Measurements from ENCODE around the gene GADD45B. TPM values are rescaled to one million over a fixed set of nuclear protein-coding genes. Genes with fewer than 3 reads are reported as not detected.

The GADD45B gene
- total and polyA plus RNA-seq, 4 experiments from 2014 or later: 44.9 to 94.4 (median 88.3) TPM

DNA sequence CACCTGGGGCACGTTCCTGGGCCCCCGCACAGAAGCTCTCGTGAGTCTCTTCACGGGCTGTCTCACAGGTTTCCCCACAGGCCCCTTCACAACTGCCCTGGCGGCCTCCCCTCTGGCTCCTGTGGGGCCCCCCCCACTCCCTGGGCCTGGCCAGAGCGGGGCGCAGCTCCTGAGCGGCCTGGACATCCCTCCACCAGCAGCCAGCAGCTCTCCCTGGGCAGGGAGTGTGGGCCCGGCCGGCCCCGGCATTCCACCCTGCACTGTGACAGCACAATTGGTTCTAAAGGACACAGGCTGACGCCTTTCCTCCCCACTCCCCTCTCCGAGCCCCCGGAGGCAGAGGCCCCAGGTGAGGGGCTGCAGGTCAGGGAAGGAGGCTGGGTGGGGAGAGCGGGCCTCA is 39.0 kb upstream of the GADD45B start:
- H3K4me1 Mint-ChIP-seq: peaks cover 0 to 7% (median 4%) of the 10 kb centered on the region in 4 donors

DNA sequence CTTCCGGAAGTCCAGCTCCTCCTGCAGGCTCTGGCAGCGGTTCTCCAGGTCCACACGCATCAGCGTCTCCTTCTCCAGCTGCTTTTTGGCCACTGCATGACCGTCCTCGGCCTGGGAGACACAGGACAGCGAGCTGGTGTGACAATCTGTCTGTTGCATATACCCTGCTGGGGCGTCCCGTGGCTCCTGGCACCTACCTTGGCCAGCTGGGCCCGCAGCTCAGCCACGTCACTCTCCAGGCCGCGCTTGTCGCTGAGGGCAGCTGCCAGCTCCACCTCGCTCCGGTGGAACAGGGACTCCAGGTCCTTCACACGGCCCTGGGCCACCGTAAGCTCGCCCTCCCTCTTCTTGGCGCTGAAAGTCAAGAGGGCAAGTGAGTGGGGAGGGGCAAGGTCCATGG is 37.7 kb upstream of the GADD45B start:
- Mint-ChIP-seq H3K4me1 (peaks cover 0 to 7% (median 4%) of the 10 kb centered on the region in 4 donors), H3K36me3 (peaks cover 4 to 19% of the 10 kb centered on the region in 2 donors), H3K4me3 (no peak overlapping the region), H3K27ac (no peak overlapping the region), H3K27me3 (no peaks in the 10 kb centered on the region), H3K9me3 (no peaks in the 10 kb centered on the region)
- no peaks in the 10 kb centered on the region for H3K4me1 ChIP-seq (ENCODE audit: insufficient read depth, low read length)
- ChIA-PET POLR2A (ENCODE audit: partially characterized antibody) (no interaction called here), CTCF (ENCODE audit: partially characterized antibody) (no interaction called here)
- no peaks in the 10 kb centered on the region for H3K27me3 ChIP-seq (ENCODE audit: insufficient read depth, low read length)
- H3K4me3 ChIP-seq (ENCODE audit: low read length in 2 of 2): no peak overlapping the region
- H3K27ac ChIP-seq (ENCODE audit: low read depth, low read length): no peak overlapping the region
- H3K36me3 ChIP-seq (ENCODE audit: insufficient read depth, low read length): peaks cover 9% of the 10 kb centered on the region
- DNase-seq: no peak
- no peaks in the 10 kb centered on the region for H3K9me3 ChIP-seq (ENCODE audit: control insufficient read depth in 1 of 2, low read length in 2 of 2)
- intact Hi-C loops (cut with micrococcal nuclease): no loop called here

More for the DNA sequence above, 39.0 kb upstream of the GADD45B start:
- Histone ChIP-seq H3K36me3 (ENCODE audit: insufficient read depth, low read length) (peaks cover 9% of the 10 kb centered on the region), H3K9me3 (ENCODE audit: control insufficient read depth in 1 of 2, low read length in 2 of 2) (no peaks in the 10 kb centered on the region), H3K4me3 (ENCODE audit: low read length in 2 of 2) (no peak overlapping the region), H3K27me3 (ENCODE audit: insufficient read depth, low read length) (no peaks in the 10 kb centered on the region), H3K4me1 (ENCODE audit: insufficient read depth, low read length) (no peaks in the 10 kb centered on the region), H3K27ac (ENCODE audit: low read depth, low read length) (no peak overlapping the region)
- peaks cover 4 to 15% of the 10 kb centered on the region in 2 donors for H3K36me3 Mint-ChIP-seq
- ChIA-PET POLR2A (ENCODE audit: partially characterized antibody) (no interaction called here), CTCF (ENCODE audit: partially characterized antibody) (no interaction called here)
- H3K27ac Mint-ChIP-seq: no peak overlapping the region
- H3K9me3 Mint-ChIP-seq: no peaks in the 10 kb centered on the region
- intact Hi-C loops (cut with micrococcal nuclease): no loop called here
- no peak overlapping the region for H3K4me3 Mint-ChIP-seq
- H3K27me3 Mint-ChIP-seq: no peaks in the 10 kb centered on the region
- no peak for DNase-seq

DNA sequence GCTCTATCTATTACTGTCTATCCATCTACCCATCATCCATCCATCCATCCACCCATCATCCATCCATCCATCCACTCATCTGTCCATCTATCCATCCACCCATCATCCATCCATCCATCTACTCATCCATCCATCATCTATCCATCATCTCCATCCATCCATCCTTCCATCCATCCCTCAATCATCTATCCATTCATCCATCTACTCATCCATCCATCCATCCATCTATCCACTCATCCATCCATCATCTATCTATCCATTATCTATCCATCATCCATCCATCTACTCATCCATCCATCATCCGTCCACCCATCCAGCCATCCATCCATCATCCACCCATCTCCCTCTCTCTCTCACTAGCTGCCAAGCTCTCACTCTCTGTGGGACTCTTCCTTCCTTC is 35.4 kb upstream of the GADD45B start:
- Histone ChIP-seq H3K9me3 (ENCODE audit: control insufficient read depth in 1 of 2, low read length in 2 of 2) (no peaks in the 10 kb centered on the region), H3K27ac (ENCODE audit: low read depth, low read length) (no peak overlapping the region), H3K36me3 (ENCODE audit: insufficient read depth, low read length) (peaks cover 9% of the 10 kb centered on the region), H3K4me3 (ENCODE audit: low read length in 2 of 2) (no peak overlapping the region), H3K27me3 (ENCODE audit: insufficient read depth, low read length) (no peaks in the 10 kb centered on the region), H3K4me1 (ENCODE audit: insufficient read depth, low read length) (no peaks in the 10 kb centered on the region)
- no peak overlapping the region for H3K4me3 Mint-ChIP-seq
- intact Hi-C loops (cut with micrococcal nuclease): no loop called here
- POLR2A ChIA-PET (ENCODE audit: partially characterized antibody): no interaction called here
- peaks cover 0 to 11% (median 5%) of the 10 kb centered on the region in 4 donors for H3K4me1 Mint-ChIP-seq
- H3K36me3 Mint-ChIP-seq: peaks cover 0 to 23% of the 10 kb centered on the region in 2 donors
- no peak for DNase-seq
- peak overlapping the region in 4 of 7 donors; percentile 5 to 33 (median 8) for H3K27ac Mint-ChIP-seq
- no peaks in the 10 kb centered on the region for H3K9me3 Mint-ChIP-seq
- CTCF ChIA-PET (ENCODE audit: partially characterized antibody): no interaction called here
- H3K27me3 Mint-ChIP-seq: no peaks in the 10 kb centered on the region

DNA sequence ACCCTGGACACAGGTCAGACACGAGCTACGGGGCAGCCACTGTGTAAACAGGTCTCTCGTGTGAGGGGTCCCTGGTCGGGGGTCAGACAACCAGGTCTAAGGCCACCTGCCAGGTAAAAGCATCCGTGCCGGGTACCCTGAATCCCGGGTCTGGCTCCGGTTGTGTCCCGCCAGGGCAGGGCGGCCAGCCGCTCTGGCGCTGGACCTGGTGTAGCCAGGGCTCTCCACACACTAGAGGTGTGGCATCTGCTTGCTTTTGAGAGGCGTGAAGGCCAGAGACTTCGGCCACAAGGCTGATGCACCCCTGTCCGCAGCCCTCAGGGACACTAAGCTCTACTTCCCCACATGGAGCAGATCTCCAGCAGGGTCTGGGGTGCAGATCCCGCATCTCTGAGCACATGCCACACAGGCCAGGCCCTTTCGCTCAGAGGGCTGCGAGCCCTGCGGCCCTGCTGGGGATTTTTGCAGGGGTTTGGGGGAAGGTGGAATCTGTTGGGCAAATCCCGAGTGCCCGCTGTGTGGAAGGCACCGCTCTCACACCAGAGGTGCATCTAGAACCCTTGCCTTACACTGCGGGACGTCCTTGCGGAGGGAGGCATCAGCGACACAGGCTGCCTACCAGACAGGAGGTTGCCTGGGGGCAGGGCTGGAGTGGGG is 34.7 kb upstream of the GADD45B start:
- Histone ChIP-seq H3K27me3 (ENCODE audit: insufficient read depth, low read length) (no peaks in the 10 kb centered on the region), H3K9me3 (ENCODE audit: control insufficient read depth in 1 of 2, low read length in 2 of 2) (no peaks in the 10 kb centered on the region), H3K36me3 (ENCODE audit: insufficient read depth, low read length) (peaks cover 9% of the 10 kb centered on the region), H3K4me1 (ENCODE audit: insufficient read depth, low read length) (peaks cover under 1% of the 10 kb centered on the region), H3K4me3 (ENCODE audit: low read length in 2 of 2) (no peak overlapping the region), H3K27ac (ENCODE audit: low read depth, low read length) (no peak overlapping the region)
- DNase-seq: no peak
- CTCF ChIA-PET (ENCODE audit: partially characterized antibody): no interaction called here
- Mint-ChIP-seq H3K4me3 (no peak overlapping the region), H3K36me3 (peaks cover 0 to 22% of the 10 kb centered on the region in 2 donors), H3K27me3 (no peaks in the 10 kb centered on the region), H3K27ac (no peak overlapping the region), H3K9me3 (no peaks in the 10 kb centered on the region), H3K4me1 (peaks cover 0 to 11% (median 5%) of the 10 kb centered on the region in 4 donors)
- intact Hi-C loops (cut with micrococcal nuclease): no loop called here
- POLR2A ChIA-PET (ENCODE audit: partially characterized antibody): interaction anchor here (0.8 kb wide), 1 partner anchor 375 kb away, joined by 3 read pairs; no protein-coding TSS in a partner anchor

DNA sequence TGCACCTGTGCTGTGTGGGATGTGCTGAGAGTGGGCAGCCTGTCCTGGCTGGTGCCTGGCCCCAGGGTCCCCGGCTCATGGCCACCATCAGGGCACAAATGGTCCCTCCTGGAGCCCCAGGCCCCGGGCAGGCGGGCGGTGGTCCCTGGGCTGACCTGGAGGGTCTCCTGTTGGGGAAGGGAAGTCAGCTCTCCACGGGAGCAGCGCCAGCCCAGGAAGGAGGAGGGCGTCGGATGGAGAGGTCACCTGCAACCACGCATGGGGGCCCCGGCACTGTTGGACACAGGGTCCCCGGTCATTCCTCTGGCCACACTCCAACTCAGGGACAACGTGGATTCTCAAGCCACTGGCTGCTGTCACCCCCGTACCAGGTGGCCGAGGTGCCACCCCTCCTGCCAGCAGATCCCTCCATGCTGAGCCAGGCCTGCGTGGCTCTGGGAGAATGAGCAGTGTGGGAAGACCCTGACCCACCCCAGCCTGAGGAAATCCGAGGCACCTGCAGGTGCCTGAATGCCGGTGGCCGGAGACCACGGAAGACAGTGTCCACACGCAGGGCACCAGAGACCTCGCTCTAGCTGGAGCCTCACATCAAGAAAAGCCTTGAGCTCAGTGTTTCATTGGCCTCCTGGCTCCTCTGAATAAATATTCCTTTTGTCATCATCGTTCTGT is 32.7 kb upstream of the GADD45B start:
- H3K27ac ChIP-seq (ENCODE audit: low read depth, low read length): no peak overlapping the region
- no peaks in the 10 kb centered on the region for H3K9me3 ChIP-seq (ENCODE audit: control insufficient read depth in 1 of 2, low read length in 2 of 2)
- no peaks in the 10 kb centered on the region for H3K9me3 Mint-ChIP-seq
- H3K4me3 Mint-ChIP-seq: no peak overlapping the region
- DNase-seq: no peak
- no peak overlapping the region for H3K4me3 ChIP-seq (ENCODE audit: low read length in 2 of 2)
- POLR2A ChIA-PET (ENCODE audit: partially characterized antibody): no interaction called here
- peaks cover 0 to 19% of the 10 kb centered on the region in 2 donors for H3K36me3 Mint-ChIP-seq
- H3K36me3 ChIP-seq (ENCODE audit: insufficient read depth, low read length): peaks cover 1% of the 10 kb centered on the region
- H3K27me3 Mint-ChIP-seq: no peaks in the 10 kb centered on the region
- CTCF ChIA-PET (ENCODE audit: partially characterized antibody): no interaction called here
- H3K27me3 ChIP-seq (ENCODE audit: insufficient read depth, low read length): no peaks in the 10 kb centered on the region
- peaks cover 7 to 23% (median 9%) of the 10 kb centered on the region in 4 donors for H3K4me1 Mint-ChIP-seq
- H3K4me1 ChIP-seq (ENCODE audit: insufficient read depth, low read length): peaks cover 5% of the 10 kb centered on the region
- intact Hi-C loops (cut with micrococcal nuclease): no loop called here
- H3K27ac Mint-ChIP-seq: peak overlapping the region in 2 of 7 donors; percentile 19 to 83

DNA sequence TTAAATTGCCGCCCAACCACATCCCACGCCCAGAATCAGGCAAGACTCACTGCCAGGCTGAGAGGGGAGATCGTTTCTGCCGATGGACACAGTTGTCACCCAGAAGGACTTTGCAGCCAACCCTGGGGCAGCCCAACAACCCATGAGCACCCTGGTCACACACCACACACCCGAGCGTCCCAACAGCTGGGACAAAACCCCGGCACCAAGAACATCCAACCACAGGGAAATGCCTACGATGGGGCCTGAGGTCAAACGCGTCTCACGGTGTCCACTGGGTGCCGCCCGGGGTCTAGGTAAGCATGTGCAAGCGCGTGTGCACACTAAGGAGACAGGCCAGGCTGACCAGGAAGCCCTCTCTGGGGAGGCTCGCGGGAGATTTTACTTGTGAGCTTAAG is 32.1 kb upstream of the GADD45B start:
- Histone ChIP-seq H3K27me3 (ENCODE audit: insufficient read depth, low read length) (no peaks in the 10 kb centered on the region), H3K4me3 (ENCODE audit: low read length in 2 of 2) (no peak overlapping the region), H3K9me3 (ENCODE audit: control insufficient read depth in 1 of 2, low read length in 2 of 2) (no peaks in the 10 kb centered on the region), H3K36me3 (ENCODE audit: insufficient read depth, low read length) (no peaks in the 10 kb centered on the region), H3K4me1 (ENCODE audit: insufficient read depth, low read length) (peaks cover 5% of the 10 kb centered on the region), H3K27ac (ENCODE audit: low read depth, low read length) (no peak overlapping the region)
- intact Hi-C loops (cut with micrococcal nuclease): no loop called here
- Mint-ChIP-seq H3K36me3 (peaks cover 0 to 19% of the 10 kb centered on the region in 2 donors), H3K4me3 (no peak overlapping the region), H3K4me1 (peaks cover 7 to 23% (median 9%) of the 10 kb centered on the region in 4 donors), H3K9me3 (no peaks in the 10 kb centered on the region), H3K27ac (peak overlapping the region in 2 of 7 donors; percentile 19 to 83), H3K27me3 (no peaks in the 10 kb centered on the region)
- no peak for DNase-seq
- POLR2A ChIA-PET (ENCODE audit: partially characterized antibody): no interaction called here
- CTCF ChIA-PET (ENCODE audit: partially characterized antibody): no interaction called here

DNA sequence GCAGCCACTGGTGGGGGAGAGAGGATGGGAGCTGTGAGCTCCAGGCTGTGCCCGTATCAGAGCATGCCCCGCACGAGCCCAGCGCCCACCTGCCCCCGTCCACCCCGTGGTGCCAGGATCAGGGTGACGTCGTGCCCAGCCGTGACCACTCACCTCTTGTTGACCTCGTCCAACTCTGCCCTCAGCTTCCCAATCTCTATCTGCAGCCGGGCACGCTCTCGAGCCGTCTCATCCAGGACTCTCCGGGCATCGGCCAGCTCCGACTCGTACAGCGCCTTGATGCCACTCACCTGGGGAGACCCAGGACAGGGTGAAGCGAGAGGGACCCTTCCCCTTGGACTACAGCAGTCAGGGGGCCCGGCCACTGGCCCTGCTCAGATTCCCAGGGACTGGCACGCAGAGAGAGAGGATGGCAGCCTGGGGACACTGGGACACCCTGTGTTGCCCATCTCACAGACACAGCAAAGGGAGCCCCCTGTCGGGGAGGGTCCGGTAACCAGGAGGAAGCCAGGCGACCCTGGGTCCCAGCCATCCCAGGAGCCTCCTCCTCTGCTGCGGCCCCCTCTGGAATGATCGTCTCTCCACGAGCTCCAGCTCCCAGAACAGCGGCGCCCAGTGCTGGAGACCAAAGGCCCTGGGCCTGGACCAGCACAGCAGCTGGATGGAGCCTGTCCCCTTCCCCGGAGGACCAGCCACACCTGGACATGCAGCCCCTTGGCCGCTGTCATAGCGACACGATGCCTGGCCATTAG is 31.5 kb upstream of the GADD45B start:
- Mint-ChIP-seq H3K27ac (peak overlapping the region in 1 of 7 donors; percentile 72), H3K9me3 (no peaks in the 10 kb centered on the region), H3K27me3 (no peaks in the 10 kb centered on the region), H3K4me3 (no peak overlapping the region), H3K36me3 (peaks cover 0 to 19% of the 10 kb centered on the region in 2 donors), H3K4me1 (peaks cover 7 to 23% (median 10%) of the 10 kb centered on the region in 4 donors)
- CTCF ChIA-PET (ENCODE audit: partially characterized antibody): no interaction called here
- H3K4me1 ChIP-seq (ENCODE audit: insufficient read depth, low read length): peaks cover 5% of the 10 kb centered on the region
- no peaks in the 10 kb centered on the region for H3K36me3 ChIP-seq (ENCODE audit: insufficient read depth, low read length)
- no peaks in the 10 kb centered on the region for H3K27me3 ChIP-seq (ENCODE audit: insufficient read depth, low read length)
- no peaks in the 10 kb centered on the region for H3K9me3 ChIP-seq (ENCODE audit: control insufficient read depth in 1 of 2, low read length in 2 of 2)
- H3K27ac ChIP-seq (ENCODE audit: low read depth, low read length): no peak overlapping the region
- intact Hi-C loops (cut with micrococcal nuclease): no loop called here
- DNase-seq: no peak
- POLR2A ChIA-PET (ENCODE audit: partially characterized antibody): no interaction called here
- no peak overlapping the region for H3K4me3 ChIP-seq (ENCODE audit: low read length in 2 of 2)

Measured in CD4-positive, alpha-beta memory T cell (primary cell).